Heart right ventricle (tissue), 16 donors: ENCODE measurements around the gene KIAA1671. TPM values are rescaled to one million over a fixed set of nuclear protein-coding genes. Genes with fewer than 3 reads are reported as not detected.
A peak's percentile ranks its signal among the peaks of the same experiment; 100 is the strongest.

Experiments used
- ATAC-seq, 8 donors: fragments of 200-7000 bp; cut with Tn5 transposase; one replicate each; pipeline ENCODE4 v1.9.1; 2020; ENCODE audit warnings: mild to moderate bottlenecking in 8 of 8, moderate library complexity in 8 of 8, moderate number of reproducible peaks in 1 of 8
- DNase-seq, 2 donors: peaks; one replicate each; pipeline ENCODE4 v3.0.0-alpha.2; 2020
- H3K27ac ChIP-seq, 10 donors: fragments of 200-600 bp; sonication (generic) in 2 of 10; one replicate each; pipeline versions ENCODE4 v1.5.0 to v1.8.0; 2020 to 2022; ENCODE audit warnings: mild to moderate bottlenecking in 3 of 10
- H3K27me3 ChIP-seq, 7 donors: fragments of 200-600 bp; one replicate each; pipeline ENCODE4 v1.8.0; 2021 to 2022; ENCODE audit warnings: mild to moderate bottlenecking in 2 of 7
- H3K36me3 ChIP-seq, 9 donors: fragments of 200-600 bp; sonication (generic) in 1 of 9; one replicate each; pipeline versions ENCODE4 v1.5.0 to v1.8.0; 2020 to 2022; ENCODE audit warnings: mild to moderate bottlenecking in 2 of 9
- H3K4me1 ChIP-seq, 9 donors: fragments of 200-600 bp; sonication (generic) in 1 of 9; one replicate each; pipeline versions ENCODE4 v1.5.0 to v1.8.0; 2020 to 2022; ENCODE audit warnings: mild to moderate bottlenecking in 4 of 9
- H3K4me3 ChIP-seq, 10 donors: fragments of 200-600 bp; sonication (generic) in 2 of 10; one replicate each; pipeline versions ENCODE4 v1.5.0 to v1.8.0; 2020 to 2022; ENCODE audit warnings: mild to moderate bottlenecking in 7 of 10, moderate library complexity in 2 of 10
- H3K9me3 ChIP-seq, 11 donors: fragments of 200-600 bp in 10 of 11; sonication (generic) in 2 of 11; one replicate each; pipeline versions ENCODE4 v1.5.0 to v1.8.0; 2013 to 2022; ENCODE audit warnings: mild to moderate bottlenecking in 2 of 11, control low read depth in 1 of 11, moderate library complexity in 1 of 11
- CTCF ChIP-seq, 9 donors: fragments of 200-600 bp; sonication (generic) in 2 of 9; IDR thresholded peaks; one replicate each; pipeline versions ENCODE4 v1.5.0 to v1.8.0; 2021 to 2022; ENCODE audit warnings: antibody characterized with exemption in 9 of 9, mild to moderate bottlenecking in 5 of 9, moderate library complexity in 1 of 9
- WGBS, 2 donors: extraction: QIAGEN DNeasy Blood & Tissue Kit; methylation state at CpG; one replicate each; pipeline ENCODE4 v1.1.7; 2013; ENCODE audit warnings: inconsistent platforms in 1 of 2; 5-methylcytosine and 5-hydroxymethylcytosine counted together
- intact Hi-C, 10 donors: fragments of 100-400 bp; cut with DNase I; formaldehyde crosslinking; loops; one replicate each; pipeline versions ENCODE4 v1.11.1 to v1.14.2; 2022
- polyA plus RNA-seq, 2 donors: library from polyadenylated mRNA; stranded (reverse); fragments of 200-250 nt; gene quantifications; one replicate each; pipeline ENCODE4 v1.2.3, GENCODE V29; 2013
- total RNA-seq, 10 donors: library from RNA; stranded (reverse); fragmentation: NEBNext Ultra II Directional in 3 of 10; extraction: Animal tissue kit (Norgen Biotek cat#: 25700) in 3 of 10; gene quantifications; one replicate each; pipeline versions ENCODE4 v1.2.1 to v1.2.4, GENCODE V29; 2021 to 2023
- donor health status: Arrhythmogenic right ventricular cardiomyopathy.
- donor health status: ischemic (EF 13 %, LVEDD 7.1; RV severe dilation, severe dysfunction).
- donor health status: healthy with polysubstance abuse.
- donor health status: DM: no; HTN: yes; CAD: no.
- donor health status: DM: no; HTN: no; CAD: no.
- donor health status: ischemic (EF 25% LVEDD 6.9; RV normal size, moderate dysfunction).
- donor health status: ischemic (EF 25% LVEDD 5.7; RV mildly dilated, moderate dysfunction).
- donor health status: healthy.
- donor health status: DM: yes; HTN: yes; CAD: no.
- donor health status: Ischemic cardiomyopathy.
- donor health status: ischemic (EF 35%, LVEDD 5.7; RV mildly dilated, moderate dysfunction).
- donor health status: nonischemic (EF 11% LVEDD 7.7; RV severe dilation, severe dysfunction).
- donor health status: DM: yes; HTN: yes; CAD: no.
- donor health status: PGD.
- donor health status: ischemic (EF 29% LVEDD 5.4; RV normal size, mild dysfunction).
- donor health status: nonischemic (EF 23%, LVEDD 6.1; RV moderate dilation, normal function).

Gene KIAA1671
- total and polyA plus RNA-seq, 12 donors, result 2.9 to 26.2 (median 13.7) TPM

DNA sequence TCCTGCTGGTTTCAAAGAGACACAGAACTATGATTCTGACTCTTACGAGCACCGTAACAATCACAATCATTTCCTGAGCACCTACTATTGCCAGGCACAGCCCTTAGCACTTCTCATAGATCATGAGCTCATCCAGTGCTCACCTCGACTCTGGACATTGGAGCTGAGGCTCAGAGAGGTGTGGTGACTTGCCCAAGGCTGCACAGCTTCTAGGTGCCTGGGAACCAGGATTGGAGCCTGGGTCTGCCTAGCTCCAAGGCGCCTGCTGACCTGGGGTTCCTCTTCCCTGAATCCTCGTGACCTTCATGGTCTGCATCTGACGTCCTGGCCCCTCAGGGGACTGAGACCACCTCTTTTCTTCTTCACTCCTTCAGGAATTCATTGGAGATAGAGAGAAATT is 196.5 kb downstream of the KIAA1671 start:
- Histone ChIP-seq H3K27me3 (no peaks in the 10 kb centered on the region), H3K4me3 (no peak overlapping the region), H3K27ac (peak overlapping the region in 1 of 10 donors; percentile 44), H3K9me3 (no peaks in the 10 kb centered on the region), H3K4me1 (peaks cover 3 to 60% (median 20%) of the 10 kb centered on the region in 9 donors), H3K36me3 (no peaks in the 10 kb centered on the region)
- ATAC-seq (no peak), DNase-seq (no peak)
- TF ChIP-seq CTCF (IDR thresholded peaks at IDR 0.05), result no peak
- intact Hi-C loops, result no loop called here
- WGBS, 2 donors, result 76 to 89% methylated on average over 6 of the region's 6 CpGs

DNA sequence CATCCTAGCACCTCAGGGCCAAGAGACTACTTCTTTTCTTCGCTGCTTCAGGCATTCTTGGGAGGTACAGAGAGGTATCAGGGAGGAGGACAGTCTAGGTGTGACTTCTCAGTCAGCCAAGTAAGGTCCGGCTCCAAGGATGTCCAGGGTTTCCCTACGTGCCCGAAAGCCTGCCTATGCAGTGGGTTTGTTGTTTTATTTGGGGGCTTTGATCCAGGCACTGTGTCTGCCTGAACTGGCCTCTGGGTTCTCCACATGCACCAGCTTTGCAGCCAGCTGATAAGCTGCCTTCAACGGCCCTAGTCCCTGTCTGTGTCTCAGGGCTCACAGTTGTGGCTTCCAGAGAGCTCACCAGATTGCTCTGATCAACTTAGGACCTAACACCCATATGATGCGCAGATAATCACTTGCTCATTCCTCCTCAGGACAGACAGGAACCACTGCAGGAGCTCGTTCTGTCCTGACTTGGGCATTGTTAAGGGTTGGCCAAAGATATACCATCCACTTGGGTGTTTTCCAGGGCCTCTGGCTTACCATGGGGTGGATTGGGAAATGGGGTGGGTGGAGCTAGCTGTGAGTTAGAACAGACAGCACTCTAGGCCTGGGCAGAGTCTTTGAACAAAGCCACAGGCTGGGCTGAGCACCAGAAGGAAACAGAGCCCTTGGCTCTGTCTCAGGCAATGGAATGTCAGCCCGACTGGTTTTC is 201.6 kb downstream of the KIAA1671 start:
- H3K4me1 ChIP-seq, result peaks cover 12 to 53% (median 30%) of the 10 kb centered on the region in 9 donors
- H3K36me3 ChIP-seq, result no peaks in the 10 kb centered on the region
- DNase-seq (peak; percentile 41 to 76), ATAC-seq (peak; percentile 73 to 95 (median 92))
- intact Hi-C loops, result loop anchor here in 1 of 10 donors (5.0 kb wide), 1 partner anchor 42 kb away; no protein-coding TSS in a partner anchor
- 59 to 60% methylated on average over 8 of the region's 8 CpGs for WGBS, 2 donors
- TF ChIP-seq CTCF (IDR thresholded peaks at IDR 0.05), result no peak
- H3K4me3 ChIP-seq, result no peak overlapping the region
- H3K27me3 ChIP-seq, result no peaks in the 10 kb centered on the region
- H3K27ac ChIP-seq, result peak overlapping the region in 9 of 10 donors; percentile 40 to 86 (median 59)
- no peaks in the 10 kb centered on the region for H3K9me3 ChIP-seq

DNA sequence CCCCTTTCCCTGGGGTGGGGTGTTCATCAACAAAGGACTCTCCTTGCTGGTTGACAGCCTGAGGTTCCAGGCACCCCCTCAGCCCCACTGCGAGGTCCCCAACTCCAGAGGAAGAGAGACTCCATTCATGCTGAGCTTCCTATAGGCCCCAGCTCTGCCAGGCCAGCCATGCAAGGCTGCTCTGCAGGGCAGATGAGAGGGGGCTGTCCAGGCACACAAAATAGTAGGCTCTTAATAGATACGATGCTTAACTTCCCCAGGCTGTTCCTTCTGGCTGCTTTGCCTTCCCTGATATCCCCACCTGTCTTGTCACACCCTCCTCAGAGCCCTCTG is 202.1 kb downstream of the KIAA1671 start:
- Histone ChIP-seq H3K9me3 (no peaks in the 10 kb centered on the region), H3K4me1 (peaks cover 12 to 54% (median 34%) of the 10 kb centered on the region in 9 donors), H3K27me3 (no peaks in the 10 kb centered on the region), H3K27ac (peak overlapping the region in 9 of 10 donors; percentile 40 to 86 (median 59)), H3K4me3 (no peak overlapping the region), H3K36me3 (no peaks in the 10 kb centered on the region)
- peak in 4 of 8 donors; percentile 32 to 55 (median 36) for ATAC-seq
- DNase-seq, result no peak
- no peak for TF ChIP-seq CTCF (IDR thresholded peaks at IDR 0.05)
- intact Hi-C loops, result loop anchor here in 1 of 10 donors (5.0 kb wide), 1 partner anchor 42 kb away; no protein-coding TSS in a partner anchor
- WGBS, 2 donors, result 40 to 50% methylated on average over 2 of the region's 2 CpGs

DNA sequence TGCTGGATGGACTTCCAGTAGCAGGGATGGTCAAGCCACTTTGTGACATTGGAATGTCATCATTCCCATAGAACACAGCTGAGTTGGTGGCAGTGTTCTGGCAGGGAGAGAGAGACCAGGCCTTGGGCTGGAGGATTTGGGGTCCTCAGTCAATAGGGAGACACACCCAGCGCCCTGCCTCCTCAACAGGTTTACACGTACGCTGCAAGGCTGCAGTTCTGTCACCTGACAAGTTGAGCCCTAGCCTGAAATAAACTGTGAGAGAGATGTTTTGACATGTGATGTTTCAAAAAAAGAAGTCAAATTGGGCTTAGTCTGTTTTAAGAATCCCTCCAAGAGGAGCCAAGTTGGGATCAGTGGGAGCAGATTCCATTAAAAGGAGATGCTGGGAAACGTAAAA is 204.2 kb downstream of the KIAA1671 start:
- intact Hi-C loops, result no loop called here
- peak in 2 of 8 donors; percentile 16 to 35 for ATAC-seq
- Histone ChIP-seq H3K9me3 (no peaks in the 10 kb centered on the region), H3K27ac (peak overlapping the region in 3 of 10 donors; percentile 32 to 42 (median 37)), H3K36me3 (no peaks in the 10 kb centered on the region), H3K4me3 (no peak overlapping the region), H3K4me1 (peaks cover 12 to 54% (median 34%) of the 10 kb centered on the region in 9 donors), H3K27me3 (no peaks in the 10 kb centered on the region)
- no peak for TF ChIP-seq CTCF (IDR thresholded peaks at IDR 0.05)
- DNase-seq, result peak in 1 of 2 donors; percentile 16
- whole genome bisulfite sequencing, 2 donors, result 52 to 77% methylated on average over 4 of the region's 4 CpGs
